ENCODE data around the gene HS6ST1.

The HS6ST1 gene

GRCh38 chr2:128347701-128348539 is 29.3 kb upstream of the HS6ST1 start:
- DNase-seq = no peak

- DNase-seq = no peak
Observed at GRCh38 chr2:128347171-128347558, 28.5 kb upstream of the HS6ST1 start.

GRCh38 chr2:128346291-128347170 is 27.9 kb upstream of the HS6ST1 start:
- no peak for DNase-seq

- DNase-seq = no peak
Observed at GRCh38 chr2:128345436-128346165, 26.9 kb upstream of the HS6ST1 start.

GRCh38 chr2:128344101-128344500 is 25.4 kb upstream of the HS6ST1 start:
- DNase-seq = no peak

- DNase-seq = no peak
Observed at GRCh38 chr2:128343459-128343858, 24.8 kb upstream of the HS6ST1 start.

GRCh38 chr2:128342550-128342949 is 23.9 kb upstream of the HS6ST1 start:
- DNase-seq = no peak

GRCh38 chr2:128341621-128342020 is 23.0 kb upstream of the HS6ST1 start:
- no peak for DNase-seq

GRCh38 chr2:128332091-128332634 is 13.5 kb upstream of the HS6ST1 start:
- DNase-seq = no peak

GRCh38 chr2:128330583-128330982 is 11.9 kb upstream of the HS6ST1 start:
- no peak for DNase-seq

GRCh38 chr2:128329607-128330006 is 10.9 kb upstream of the HS6ST1 start:
- DNase-seq = no peak

GRCh38 chr2:128327180-128327964 is 8.7 kb upstream of the HS6ST1 start:
- no peak for DNase-seq

- DNase-seq = no peak
Observed at GRCh38 chr2:128326346-128326745, 7.7 kb upstream of the HS6ST1 start.

GRCh38 chr2:128325611-128326181 is 7.0 kb upstream of the HS6ST1 start:
- no peak for DNase-seq

- no peak for DNase-seq
Observed at GRCh38 chr2:128324897-128325410, 6.3 kb upstream of the HS6ST1 start.

GRCh38 chr2:128324008-128324896 is 5.6 kb upstream of the HS6ST1 start:
- no peak for DNase-seq

- DNase-seq = no peak
Observed at GRCh38 chr2:128323555-128323931, 4.9 kb upstream of the HS6ST1 start.

GRCh38 chr2:128322715-128323554 is 4.3 kb upstream of the HS6ST1 start:
- DNase-seq = no peak

All from activated gamma-delta T cell treated with Interleukin-2 at 50 U/mL for 16 hours (primary cell).